Measurements from ENCODE around the gene HERPUD1.

DNA sequence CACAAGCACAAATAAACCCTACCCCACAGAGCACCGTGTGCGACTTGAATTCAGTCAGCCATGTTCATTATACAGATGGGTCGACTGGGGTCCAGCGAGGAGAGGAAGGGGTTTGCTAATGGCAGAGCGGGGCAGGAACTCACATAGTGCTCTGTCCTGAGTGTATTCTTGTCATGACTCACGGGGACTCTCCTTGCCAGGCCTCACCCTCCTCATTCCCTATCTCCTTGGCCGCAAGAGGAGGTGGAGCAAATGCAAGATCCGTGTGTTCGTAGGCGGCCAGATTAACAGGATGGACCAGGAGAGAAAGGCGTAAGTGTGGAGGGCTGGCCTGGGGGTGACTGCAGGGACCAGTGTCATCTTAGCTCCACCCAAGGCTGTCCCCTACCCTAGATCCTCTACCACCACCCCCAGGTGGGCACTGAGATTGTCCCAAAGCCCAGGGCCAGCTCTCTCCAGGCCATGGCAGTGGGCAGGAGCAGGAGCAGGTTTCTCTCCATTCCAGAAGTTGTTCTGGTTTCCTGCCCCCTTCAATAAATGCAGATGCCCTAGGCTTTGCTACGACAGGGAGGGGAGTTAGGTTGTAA, 37.5 kb upstream of the HERPUD1 start:
- TF ChIP-seq CTCF (IDR thresholded peaks at IDR 0.05; ENCODE audit: insufficient read depth, low read length), result no peak
- no peak for TF ChIP-seq POLR2AphosphoS5 (IDR thresholded peaks at IDR 0.05; ENCODE audit: low read depth)
- TF ChIP-seq REST (IDR thresholded peaks at IDR 0.05; ENCODE audit: insufficient replicate concordance, low read depth), result no peak
- no peak for TF ChIP-seq GABPA (IDR thresholded peaks at IDR 0.05; ENCODE audit: low read depth)

All from HL-60 (cell line).